NCI-H1930 (cell line): Measurements from ENCODE around the gene RNASE12.
"Not testable (repeated sequence)": the region's sequence is repeated elsewhere in the genome, so short reads cannot be mapped to it uniquely, and the experiment has no call there.

Experiments used
- DNase-seq, 2 experiments: peaks; one replicate each; lab custom pipeline; 2025; lab: John Stamatoyannopoulos, UW

Gene RNASE12

DNA sequence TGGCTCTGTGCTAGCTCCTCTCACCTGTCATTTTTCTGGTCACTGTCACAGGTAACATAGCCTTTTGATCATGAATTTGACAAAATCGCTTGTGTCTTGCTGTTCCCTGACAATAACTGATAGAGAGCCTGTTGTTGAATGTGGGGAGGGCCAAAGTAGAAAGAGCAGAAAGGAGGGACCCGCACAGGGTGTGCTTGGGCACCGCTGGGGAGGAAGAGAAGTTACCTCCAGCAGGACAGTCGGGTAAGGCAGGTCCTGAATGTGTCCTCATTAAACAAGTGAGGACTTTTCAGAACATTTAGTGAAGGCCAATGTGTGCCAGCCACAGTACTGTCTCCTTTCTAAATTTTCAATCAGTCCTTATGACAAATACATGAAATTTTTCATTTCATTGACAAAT lies at the start of gene RNASE12:
TSS of gene RNASE12 (minus strand) at position 142 of the 400 bp plus-strand sequence. CDS start 653 bp downstream, outside the sequence.
- no peak for DNase-seq

DNA sequence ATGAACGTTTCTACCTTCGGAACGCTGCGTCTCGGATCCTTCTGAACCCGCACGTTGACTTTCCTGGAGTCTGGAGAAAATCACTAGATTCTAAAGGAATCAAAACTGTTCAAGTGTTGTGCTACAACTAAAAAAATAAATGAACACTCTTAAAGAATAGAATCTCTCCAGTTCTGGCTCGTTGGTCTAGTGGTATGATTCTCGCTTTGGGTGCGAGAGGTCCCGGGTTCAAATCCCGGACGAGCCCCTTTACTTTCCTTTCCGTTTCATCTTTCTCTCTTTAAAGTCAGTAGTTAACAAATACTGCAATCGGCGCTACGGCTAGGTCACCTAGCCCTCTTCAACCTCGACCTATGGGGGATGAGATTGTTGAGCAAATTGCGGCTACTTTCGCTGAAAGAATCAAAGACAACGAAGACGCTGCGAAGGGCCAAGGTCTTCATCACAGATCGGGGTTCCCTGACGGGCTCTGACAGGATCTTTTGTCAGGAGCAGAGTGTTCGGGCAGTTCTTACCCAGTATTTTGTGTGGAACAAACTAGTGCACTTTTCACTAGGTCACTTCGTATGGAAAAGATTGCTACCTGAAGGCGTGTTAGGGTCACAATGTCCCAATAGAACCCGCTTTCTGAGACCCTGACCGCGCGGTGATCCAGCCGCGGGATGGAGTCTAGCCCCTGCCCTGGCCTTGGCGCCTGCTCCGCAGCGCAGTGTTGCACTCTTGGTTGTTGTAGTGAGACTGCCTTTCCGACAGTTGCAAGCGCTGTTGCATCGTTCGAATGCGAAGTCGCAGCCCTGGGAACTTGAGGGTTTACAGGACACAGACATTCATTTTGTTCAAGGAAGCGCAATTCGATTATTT lies 41.9 kb upstream of the RNASE12 start:
- peak; percentile 33 to 38 for DNase-seq

DNA sequence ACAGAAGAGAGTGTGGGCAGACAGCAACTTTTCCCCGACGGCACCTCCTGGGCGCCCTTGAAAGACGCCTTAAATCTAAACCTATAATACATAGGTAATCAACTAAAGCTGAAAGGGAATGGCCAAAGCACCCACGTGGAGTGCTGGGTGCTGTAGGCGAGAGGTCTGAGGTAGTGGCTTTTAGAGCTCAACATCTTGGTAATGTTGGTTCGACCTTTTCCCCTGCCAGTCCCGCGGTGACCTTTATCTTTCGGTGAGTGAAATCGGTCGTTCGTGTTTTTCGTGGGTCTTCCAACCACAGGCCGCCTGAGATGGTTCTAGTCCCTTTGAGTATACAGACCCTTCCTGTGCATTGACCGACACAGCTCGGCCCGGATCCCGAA lies 41.3 kb upstream of the RNASE12 start:
- no peak for DNase-seq

DNA sequence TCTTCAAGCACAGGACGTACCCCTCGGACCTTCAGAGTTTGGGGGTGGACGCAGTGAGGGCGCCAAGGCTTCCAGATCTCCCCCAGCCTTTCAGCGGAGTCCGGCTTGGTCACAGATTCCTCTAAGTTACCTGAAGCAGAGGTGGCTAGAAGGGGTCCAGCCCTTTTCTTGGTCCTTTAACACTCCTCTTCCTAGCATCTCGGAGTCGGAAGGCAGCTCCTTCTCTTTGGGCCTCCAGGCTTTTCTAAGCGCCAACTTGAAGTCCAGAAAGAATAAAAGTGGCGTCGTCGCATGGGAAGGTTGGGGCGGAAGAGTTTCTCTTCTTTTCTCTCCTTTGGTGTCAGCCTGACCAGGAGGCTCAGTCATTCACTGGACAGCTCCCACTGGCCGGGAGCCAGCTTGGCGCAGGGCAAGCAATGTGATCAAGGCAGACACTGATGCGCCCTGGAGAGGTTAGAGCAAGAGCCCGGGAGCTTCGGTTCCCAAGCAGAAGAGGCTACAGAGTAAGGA lies 40.8 kb upstream of the RNASE12 start:
- DNase-seq = no peak

- DNase-seq = peak; percentile 19 to 55
Measured at GRCh38 chr14:20631023-20631879, 40.1 kb upstream of the RNASE12 start.

DNA sequence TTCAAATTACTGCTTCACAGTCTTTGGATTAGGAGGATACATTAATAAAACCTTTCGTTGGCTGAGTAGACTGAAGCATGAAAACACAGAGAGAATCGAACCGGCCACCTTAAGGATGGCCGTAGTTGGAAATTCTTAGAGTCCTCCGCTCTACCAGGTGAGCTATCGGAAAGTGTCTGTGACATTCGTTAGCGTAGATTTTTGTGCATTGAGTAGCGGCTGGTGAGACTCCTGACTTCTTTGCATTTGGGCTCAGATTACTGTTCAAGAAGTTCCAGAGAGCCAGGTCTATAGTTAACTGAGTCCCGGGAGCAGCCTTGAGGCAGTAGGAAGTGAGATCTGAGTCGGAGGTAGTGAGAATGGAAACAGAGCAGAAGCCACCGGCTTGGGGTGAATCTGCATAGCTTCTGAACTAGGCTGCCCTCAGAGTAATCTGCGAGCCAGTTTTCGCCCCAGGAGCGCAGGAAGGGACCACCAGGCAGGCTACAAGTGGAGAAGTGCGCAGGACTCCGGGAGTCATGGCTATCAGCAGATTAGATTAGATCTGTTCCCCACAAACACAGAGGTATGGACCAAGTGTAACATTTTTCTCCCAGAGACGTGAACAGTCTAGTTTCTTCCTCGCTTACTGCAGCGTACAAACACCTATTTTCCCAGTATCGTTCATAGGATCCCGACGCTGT lies 39.3 kb upstream of the RNASE12 start:
- peak in 1 of 2 experiments; percentile 19 for DNase-seq

DNA sequence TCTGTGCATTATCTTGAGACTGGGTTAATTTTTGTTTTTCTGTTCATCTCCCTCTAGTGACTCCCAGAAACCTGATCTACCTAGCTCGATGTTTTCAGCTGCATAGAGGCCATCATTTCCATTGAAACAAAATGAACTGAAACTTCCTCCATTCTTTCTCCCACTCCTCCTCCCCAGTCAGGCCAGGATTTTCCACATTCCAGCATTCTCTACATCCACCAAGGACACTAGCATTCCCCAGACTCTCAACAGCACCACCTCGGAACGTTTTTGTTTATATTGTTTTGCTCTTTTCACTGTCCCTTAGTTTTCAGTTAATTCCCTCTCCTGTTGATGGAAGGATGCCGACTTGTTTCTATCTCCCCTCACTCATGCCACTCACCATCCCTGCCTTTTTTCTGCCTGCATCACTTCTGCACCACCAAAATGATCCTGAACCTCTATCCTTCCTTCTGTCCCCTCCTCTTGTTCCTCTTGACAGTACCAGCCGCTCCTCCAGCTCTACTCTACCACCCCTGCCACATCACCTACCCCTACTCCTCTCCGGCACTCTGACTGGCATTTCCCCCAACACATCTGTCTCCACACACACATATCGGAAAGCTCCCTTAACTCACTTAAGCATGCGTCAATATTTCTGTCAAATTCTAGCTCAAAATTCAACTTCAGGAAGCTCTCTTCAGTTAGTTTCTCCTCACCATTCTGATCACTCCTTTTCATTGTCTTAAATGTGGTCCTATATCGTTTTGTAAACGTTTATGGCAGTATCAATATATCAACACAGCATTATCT lies 37.1 kb upstream of the RNASE12 start:
- no peak for DNase-seq

DNA sequence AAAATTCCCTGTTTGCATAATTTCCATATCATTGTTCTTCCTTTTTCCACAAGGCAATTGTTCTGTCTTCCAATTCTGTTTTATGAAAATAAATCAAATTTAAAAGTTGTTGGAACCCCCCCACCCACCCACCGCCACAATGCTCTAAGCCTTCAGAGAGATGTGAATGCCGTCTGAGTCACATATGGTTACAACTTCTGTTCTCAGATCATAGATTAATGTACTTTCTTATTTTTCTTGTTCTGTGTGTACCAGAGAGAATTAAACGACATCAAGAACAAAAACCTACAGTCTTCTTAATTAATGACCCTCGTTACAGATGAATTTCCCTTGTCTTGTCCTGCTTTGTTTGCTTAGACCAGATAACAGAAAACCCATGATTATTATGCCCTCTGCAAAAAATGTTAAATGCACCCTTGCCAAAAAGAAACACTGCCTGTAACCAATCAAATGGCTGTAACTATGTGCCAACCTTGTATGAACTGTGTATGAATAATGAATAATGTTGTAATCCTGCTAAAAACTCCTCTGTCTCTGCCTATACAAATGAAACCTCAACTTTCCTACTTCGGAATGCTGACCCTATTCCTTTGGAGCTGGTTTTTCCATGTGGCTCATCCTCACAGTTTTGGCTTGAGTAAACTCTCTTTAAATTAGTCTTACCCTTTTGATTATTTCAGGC lies 36.3 kb upstream of the RNASE12 start:
- no peak for DNase-seq

- DNase-seq = no peak
Measured at GRCh38 chr14:20626274-20626673, 35.1 kb upstream of the RNASE12 start.

GRCh38 chr14:20624495-20625070 lies 33.4 kb upstream of the RNASE12 start:
- no peak for DNase-seq

- DNase-seq = no peak
Measured at GRCh38 chr14:20623798-20624197, 32.6 kb upstream of the RNASE12 start.

DNA sequence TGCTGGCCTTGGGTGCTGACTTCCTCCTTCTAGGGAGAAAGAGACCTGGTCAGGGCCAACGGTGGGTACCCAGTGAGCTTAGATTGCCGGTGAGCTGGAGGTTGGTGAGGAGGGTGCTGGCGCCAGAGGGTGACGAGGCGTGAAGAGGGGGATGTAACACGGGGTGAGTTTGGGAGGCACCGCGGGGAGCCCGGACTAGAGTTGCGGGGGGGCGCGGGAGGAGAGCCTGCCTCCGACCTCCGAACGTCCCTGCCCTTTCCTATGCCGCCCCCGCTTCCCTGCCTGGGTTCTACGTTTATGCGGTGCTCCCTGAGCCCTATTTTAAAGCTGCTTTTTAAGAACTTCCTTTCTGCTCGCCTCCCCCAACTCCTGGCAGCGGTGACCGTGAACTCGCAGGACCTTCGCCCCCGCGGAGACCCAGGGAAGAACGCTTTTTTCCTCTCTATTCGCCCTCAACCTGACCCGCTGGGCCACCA lies 31.7 kb upstream of the RNASE12 start:
- DNase-seq = no peak

- DNase-seq = no peak
Measured at GRCh38 chr14:20620798-20621478, 29.8 kb upstream of the RNASE12 start.

DNA sequence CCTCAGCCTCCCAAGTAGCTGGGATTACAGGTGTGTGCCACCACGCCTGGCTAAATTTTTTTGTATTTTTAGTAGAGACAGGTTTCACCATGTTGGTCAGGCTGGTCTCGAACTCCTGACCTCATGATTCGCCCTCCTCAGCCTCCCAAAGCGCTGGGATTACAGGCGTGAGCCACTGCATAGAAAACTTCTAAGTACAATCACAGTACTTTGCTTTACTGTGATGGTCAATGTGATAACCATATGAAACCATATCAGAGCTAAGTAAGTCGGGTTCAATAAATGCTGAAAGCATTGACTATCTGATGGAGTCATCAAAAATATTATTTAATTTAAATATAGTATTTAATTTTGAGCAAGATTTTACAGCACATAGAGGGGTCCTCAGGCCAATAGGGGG lies 28.5 kb upstream of the RNASE12 start:
- not testable (repeated sequence) for DNase-seq

DNA sequence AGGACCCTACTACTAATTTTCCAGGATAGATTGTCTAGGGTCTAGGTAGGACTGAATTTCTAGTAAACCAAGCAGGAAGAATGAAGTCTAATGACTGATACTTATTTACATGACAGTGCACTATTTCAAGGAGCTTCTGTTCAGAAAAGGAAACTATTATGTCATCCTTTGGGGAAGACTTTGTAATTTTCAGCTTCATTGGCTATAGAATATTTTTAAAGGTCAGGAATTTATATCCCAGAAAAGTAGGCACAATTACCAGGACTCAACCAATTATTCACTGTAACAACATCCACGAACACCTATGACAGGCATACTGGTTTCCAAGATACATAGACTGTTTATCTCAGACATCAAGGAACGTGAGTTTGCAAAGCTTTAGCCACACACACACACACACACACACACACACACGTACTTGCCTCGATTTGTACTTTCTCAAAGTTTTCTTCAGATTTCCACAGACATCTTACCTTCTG lies 27.1 kb upstream of the RNASE12 start:
- no peak for DNase-seq

DNA sequence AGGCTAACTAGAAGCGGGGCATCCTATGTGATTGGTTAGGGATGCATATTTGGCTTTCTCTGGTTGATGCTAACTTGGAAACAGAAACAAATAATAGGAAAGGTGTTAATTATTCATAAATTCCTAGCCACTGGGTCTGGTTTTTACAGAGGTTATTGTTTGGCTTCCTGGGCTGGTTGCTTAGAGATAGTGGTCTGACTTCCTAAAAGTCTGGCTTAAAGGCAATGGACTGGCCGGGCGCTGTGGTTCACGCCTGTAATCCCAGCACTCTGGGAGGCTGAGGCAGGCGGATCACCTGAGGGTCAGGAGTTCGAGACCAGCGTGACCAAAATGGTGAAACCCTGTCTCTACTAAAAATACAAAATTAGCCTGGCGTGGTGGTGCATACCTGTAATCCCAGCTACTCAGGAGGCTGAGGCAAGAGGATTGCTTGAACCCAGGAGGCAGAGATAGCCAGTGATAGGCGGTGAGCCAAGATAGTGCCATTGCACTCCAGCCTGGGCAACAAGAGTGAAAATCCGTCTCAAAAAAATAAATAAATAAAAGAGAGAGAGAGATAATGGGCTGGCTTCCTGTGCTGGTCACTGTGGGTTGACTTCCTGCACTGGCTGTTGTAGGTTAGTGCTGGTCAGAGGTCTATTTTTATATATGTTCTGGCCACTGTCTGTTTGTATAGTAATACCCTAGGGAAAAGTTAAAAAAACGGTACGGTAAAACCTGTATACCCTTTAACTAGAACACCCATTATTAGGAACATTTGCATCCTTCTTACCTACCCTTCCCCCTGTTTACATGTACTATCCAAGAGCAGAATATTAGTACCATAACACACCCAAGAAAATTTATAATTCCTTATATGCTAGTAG lies 26.2 kb upstream of the RNASE12 start:
- no peak for DNase-seq

- DNase-seq = no peak
Measured at GRCh38 chr14:20615996-20616395, 24.8 kb upstream of the RNASE12 start.

DNA sequence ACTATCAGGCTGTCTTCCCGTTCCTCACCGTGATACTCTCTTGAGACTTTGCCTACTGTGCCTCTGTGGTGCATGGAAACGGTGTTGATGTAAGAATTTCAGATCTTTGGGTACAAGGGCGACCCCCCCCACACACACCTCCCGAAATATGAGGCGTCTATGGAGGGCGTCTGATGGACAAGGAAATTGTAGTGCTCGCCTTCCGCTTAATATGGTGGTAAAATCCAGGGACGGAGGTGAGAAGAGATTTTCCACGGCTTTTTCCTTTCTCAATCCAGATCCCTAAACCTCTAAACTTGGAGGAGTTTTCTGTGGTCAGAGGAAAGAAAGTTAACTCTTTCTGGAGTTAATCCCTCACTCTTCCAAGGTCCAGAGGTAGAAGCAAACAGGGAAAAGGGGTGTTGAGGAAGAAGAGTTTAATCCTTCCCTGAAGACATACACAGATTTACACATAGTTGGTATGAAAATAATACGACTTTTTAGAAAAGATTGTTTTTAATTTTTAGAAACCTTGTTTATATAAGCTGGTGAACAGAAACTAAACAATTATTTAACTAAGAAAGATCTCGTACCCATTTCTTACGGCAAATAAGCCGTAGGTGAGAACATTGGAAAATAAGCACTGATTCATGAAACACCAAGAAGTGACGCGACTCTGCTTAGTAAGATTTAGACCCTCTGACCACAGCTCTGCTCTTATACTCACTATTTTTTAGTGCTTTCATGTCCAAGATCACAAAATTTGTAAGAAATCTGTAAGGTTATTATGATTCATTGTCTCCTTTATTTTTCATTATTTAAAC lies 23.1 kb upstream of the RNASE12 start:
- DNase-seq = no peak
